ENCODE measurements around the gene FUS. TPM values are rescaled to one million over a fixed set of nuclear protein-coding genes. Genes with fewer than 3 reads are reported as not detected.

The FUS gene
- total and polyA plus RNA-seq, 2 of the 8 experiments (the other 6 are each of a cell fraction or from before 2014, with no cell fraction given): 484 to 685 TPM

DNA sequence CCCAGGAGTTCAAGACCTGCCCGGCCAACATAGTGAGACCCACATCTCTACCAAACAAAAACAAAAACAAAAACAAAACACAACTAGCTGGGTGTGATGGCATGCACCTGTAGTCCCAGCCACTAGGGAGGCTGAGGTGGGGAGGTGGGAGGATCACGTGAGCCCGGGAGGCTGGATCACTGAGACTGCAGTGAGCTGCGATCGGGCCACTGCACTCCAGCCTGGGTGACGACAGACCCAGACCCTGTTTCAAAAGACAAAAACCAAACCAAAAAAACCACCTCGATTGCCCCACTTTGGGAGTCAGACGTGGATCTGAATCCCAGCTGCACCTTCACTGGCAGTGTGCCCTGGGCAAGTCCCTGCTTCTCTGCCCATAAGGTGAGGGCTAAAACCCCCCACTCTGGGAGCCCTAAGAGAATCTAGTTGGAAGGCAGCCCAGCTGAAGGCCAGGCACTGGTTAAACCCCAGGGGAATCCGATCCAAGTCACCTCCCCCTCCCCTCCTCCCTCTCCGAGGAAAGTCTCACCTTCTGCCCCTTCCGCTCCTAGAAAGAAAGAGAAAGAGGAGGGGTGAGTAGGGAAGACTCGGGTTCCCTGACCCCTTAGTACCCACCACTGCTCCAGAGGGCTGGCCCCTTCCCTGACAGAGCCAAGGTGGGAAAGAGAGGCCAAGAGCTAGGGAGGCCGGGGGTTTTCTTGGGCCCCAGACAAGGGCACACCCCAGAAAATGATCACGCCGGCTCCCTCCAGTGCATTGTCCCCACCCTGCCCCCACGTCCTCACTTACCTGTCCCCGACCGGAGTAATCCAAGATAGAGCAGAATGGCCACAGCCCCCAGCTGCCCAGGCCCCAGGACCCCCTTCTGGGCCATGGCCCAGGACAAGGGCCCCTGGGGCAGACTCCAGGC, 45.1 kb upstream of the FUS start (continued):
- TF ChIP-seq MAX (IDR thresholded peaks at IDR 0.05) (peak; percentile 5; the same call in 1 of the 2 replicates), JUND (IDR thresholded peaks at IDR 0.05; ENCODE audit: low read length) (no peak), SRF (IDR thresholded peaks at IDR 0.05; ENCODE audit: low read depth, low read length) (no peak), NANOG (IDR thresholded peaks at IDR 0.05; ENCODE audit: insufficient read depth, low read depth, low read length, poor library complexity, severe bottlenecking) (no peak), SP1 (IDR thresholded peaks at IDR 0.05; ENCODE audit: low read depth, low read length) (no peak), TEAD4 (IDR thresholded peaks at IDR 0.05; ENCODE audit: low read depth, low read length) (no peak), TAF1 (IDR thresholded peaks at IDR 0.05; ENCODE audit: low read depth, low read length) (peak; percentile 56; the same call in 1 of the 2 replicates), RFX5 (IDR thresholded peaks at IDR 0.05; ENCODE audit: borderline replicate concordance, low read depth, low read length) (no peak), SP4 (IDR thresholded peaks at IDR 0.05; ENCODE audit: low read length) (no peak), JUN (IDR thresholded peaks at IDR 0.05; ENCODE audit: low read depth, low read length) (no peak), CHD1 (IDR thresholded peaks at IDR 0.05; ENCODE audit: low read depth, low read length) (no peak), CEBPB (IDR thresholded peaks at IDR 0.05; ENCODE audit: low read depth, low read length) (peak; percentile 41; the same call in 1 of the 2 replicates), ATF3 (IDR thresholded peaks at IDR 0.05; ENCODE audit: insufficient read depth, low read depth, low read length) (peak; percentile 31; the same call in 1 of the 2 replicates), SIX5 (IDR thresholded peaks at IDR 0.05; ENCODE audit: low read depth, low read length) (no peak), USF2 (IDR thresholded peaks at IDR 0.05; ENCODE audit: low read length) (peak; percentile 81), PHF8 (conservative IDR thresholded peaks at IDR 0.05; ENCODE audit: low read depth, low read length) (peak; percentile 51), RNF2 (IDR thresholded peaks at IDR 0.05; ENCODE audit: borderline replicate concordance, low read depth, low read length, missing control alignments, poor library complexity, severe bottlenecking) (no peak), EZH2 (IDR thresholded peaks at IDR 0.05; ENCODE audit: low read depth, low read length, severe bottlenecking) (no peak), KDM5A (IDR thresholded peaks at IDR 0.05; ENCODE audit: low read length) (no peak), HDAC6 (IDR thresholded peaks at IDR 0.05; ENCODE audit: low read depth, low read length) (no peak)
- TF ChIP-seq, protein P1, sequence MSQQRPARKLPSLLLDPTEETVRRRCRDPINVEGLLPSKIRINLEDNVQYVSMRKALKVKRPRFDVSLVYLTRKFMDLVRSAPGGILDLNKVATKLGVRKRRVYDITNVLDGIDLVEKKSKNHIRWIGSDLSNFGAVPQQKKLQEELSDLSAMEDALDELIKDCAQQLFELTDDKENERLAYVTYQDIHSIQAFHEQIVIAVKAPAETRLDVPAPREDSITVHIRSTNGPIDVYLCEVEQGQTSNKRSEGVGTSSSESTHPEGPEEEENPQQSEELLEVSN (IDR thresholded peaks at IDR 0.05): no peak
